Panc1 (cell line): ENCODE data around the gene FOLR3. TPM values are rescaled to one million over a fixed set of nuclear protein-coding genes. Genes with fewer than 3 reads are reported as not detected.
"Not testable (repeated sequence)": the region's sequence is repeated elsewhere in the genome, so short reads cannot be mapped to it uniquely, and the experiment has no call there.

Source experiments
- ATAC-seq: fragments of 200-7000 bp; cut with Tn5 transposase; 2 replicates; pipeline ENCODE4 v1.9.1; 2020; ENCODE audit warnings: mild to moderate bottlenecking, moderate library complexity
- BruUV-seq: library from RNA; stranded (reverse); fragments of 400-500 nt; replicated peaks from 2 replicates; lab custom pipeline; 2021; lab: Mats Ljungman, UMichigan
- CTCF ChIA-PET: fragments of 300-600 bp; sonication (Branson Sonifier 250); formaldehyde crosslinking; loops from one replicate; lab custom pipeline; 2022; ENCODE audit warnings: antibody characterized with exemption; lab: Charles Lee
- POLR2A ChIA-PET: fragments of 300-600 bp; sonication (Branson Sonifier 250); formaldehyde crosslinking; loops from one replicate; lab custom pipeline; 2022; ENCODE audit warnings: antibody characterized with exemption; lab: Charles Lee
- DNase-seq: peaks from one replicate; pipeline ENCODE4 v3.0.0-alpha.2; 2010; ENCODE audit warnings: low read depth, low spot score
- H3K27ac ChIP-seq: 2 replicates; pipeline ENCODE4 v1.5.1; 2011; ENCODE audit warnings: mild to moderate bottlenecking, low read length, inconsistent platforms
- H3K27me3 ChIP-seq: fragments of 200-500 bp; sonication (Bioruptor generic); 2 replicates; pipeline ENCODE4 v1.6.0; 2014; ENCODE audit warnings: low read length, inconsistent platforms; ENCODE audit not compliant: control insufficient read depth, insufficient read depth
- H3K36me3 ChIP-seq: fragments of 200-500 bp; sonication (Bioruptor generic); 2 replicates; pipeline ENCODE4 v1.5.1; 2014; ENCODE audit warnings: inconsistent platforms, mild to moderate bottlenecking, low read length, moderate library complexity; ENCODE audit not compliant: control insufficient read depth, insufficient read depth
- H3K4me1 ChIP-seq: 2 replicates; pipeline ENCODE4 v1.5.1; 2011; ENCODE audit warnings: inconsistent platforms, mild to moderate bottlenecking, low read length, moderate library complexity; ENCODE audit not compliant: control insufficient read depth, insufficient read depth
- H3K4me3 ChIP-seq, 2 experiments: 2 replicates each; pipeline ENCODE4 v1.5.1; 2011 to 2012; ENCODE audit warnings: low read depth in 2 of 2, low read length in 2 of 2, mild to moderate bottlenecking in 2 of 2, inconsistent platforms in 1 of 2, moderate library complexity in 1 of 2
- H3K9me3 ChIP-seq: fragments of 200-500 bp; sonication (Bioruptor generic); 2 replicates; pipeline ENCODE4 v1.5.1; 2014; ENCODE audit warnings: low read depth, mild to moderate bottlenecking, inconsistent platforms, low read length, moderate library complexity; ENCODE audit not compliant: control insufficient read depth, insufficient read depth
- POLR2AphosphoS5 ChIP-seq: IDR thresholded peaks from 2 replicates; pipeline ENCODE4 v1.6.1; 2012; ENCODE audit warnings: mild to moderate bottlenecking, low read depth, low read length, moderate library complexity
- REST ChIP-seq, 2 experiments: IDR thresholded peaks; 2 replicates each; pipeline ENCODE4 v1.6.1; 2011 to 2012; ENCODE audit warnings: low read depth in 2 of 2, control low read depth in 1 of 2, low read length in 1 of 2, mild to moderate bottlenecking in 1 of 2, moderate library complexity in 1 of 2; ENCODE audit not compliant: insufficient read depth in 1 of 2
- SIN3A ChIP-seq: IDR thresholded peaks from 2 replicates; pipeline ENCODE4 v1.6.1; 2012; ENCODE audit warnings: low read depth, mild to moderate bottlenecking, low read length, moderate library complexity, borderline replicate concordance; ENCODE audit not compliant: insufficient read depth
- TCF7L2 ChIP-seq: IDR thresholded peaks from 2 replicates; pipeline ENCODE4 v1.6.1; 2011; ENCODE audit warnings: mild to moderate bottlenecking, low read depth, low read length, inconsistent platforms
- in situ Hi-C: cut with HindIII; loops from 2 replicates; pipeline ENCODE4 v1.10.0; 2016; ENCODE audit warnings: low sequenced_read_pairs, low pct_unique_long_range_greater_than_20kb
- intact Hi-C: fragments of 100-400 bp; cut with micrococcal nuclease; formaldehyde crosslinking; loops from one replicate; pipeline ENCODE4 v1.10.0; 2022; ENCODE audit not compliant: unreplicated experiment
- total RNA-seq: library from RNA; stranded (reverse); gene quantifications from one replicate; pipeline ENCODE4 v1.2.1, GENCODE V29; 2021; ENCODE audit not compliant: unreplicated experiment
- TF ChIP-seq, protein P1 (sequence below): fragments of 450-650 bp; IDR thresholded peaks from 2 replicates; pipeline ENCODE4 v1.5.1; 2017; ENCODE audit warnings: mild to moderate bottlenecking

Gene FOLR3
- total RNA-seq, 1 experiment from 2014 or later: not detected

GRCh38 chr11:72160319-72160718 lies 24.8 kb downstream of the FOLR3 start:
- Histone ChIP-seq H3K27ac (no peak overlapping the region), H3K4me1 (no peaks in the 10 kb centered on the region), H3K9me3 (no peaks in the 10 kb centered on the region), H3K4me3 (no peak overlapping the region), H3K36me3 (no peaks in the 10 kb centered on the region), H3K27me3 (peaks cover 2% of the 10 kb centered on the region; the same call in 1 of the 2 replicates)
- ATAC-seq (no peak), DNase-seq (no peak)
- intact Hi-C loops: no loop called here
- ChIA-PET POLR2A (no interaction called here), CTCF (no interaction called here)
- TF ChIP-seq, protein P1, sequence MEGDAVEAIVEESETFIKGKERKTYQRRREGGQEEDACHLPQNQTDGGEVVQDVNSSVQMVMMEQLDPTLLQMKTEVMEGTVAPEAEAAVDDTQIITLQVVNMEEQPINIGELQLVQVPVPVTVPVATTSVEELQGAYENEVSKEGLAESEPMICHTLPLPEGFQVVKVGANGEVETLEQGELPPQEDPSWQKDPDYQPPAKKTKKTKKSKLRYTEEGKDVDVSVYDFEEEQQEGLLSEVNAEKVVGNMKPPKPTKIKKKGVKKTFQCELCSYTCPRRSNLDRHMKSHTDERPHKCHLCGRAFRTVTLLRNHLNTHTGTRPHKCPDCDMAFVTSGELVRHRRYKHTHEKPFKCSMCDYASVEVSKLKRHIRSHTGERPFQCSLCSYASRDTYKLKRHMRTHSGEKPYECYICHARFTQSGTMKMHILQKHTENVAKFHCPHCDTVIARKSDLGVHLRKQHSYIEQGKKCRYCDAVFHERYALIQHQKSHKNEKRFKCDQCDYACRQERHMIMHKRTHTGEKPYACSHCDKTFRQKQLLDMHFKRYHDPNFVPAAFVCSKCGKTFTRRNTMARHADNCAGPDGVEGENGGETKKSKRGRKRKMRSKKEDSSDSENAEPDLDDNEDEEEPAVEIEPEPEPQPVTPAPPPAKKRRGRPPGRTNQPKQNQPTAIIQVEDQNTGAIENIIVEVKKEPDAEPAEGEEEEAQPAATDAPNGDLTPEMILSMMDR: no peak
- no peak for TF ChIP-seq SIN3A
- no peak for TF ChIP-seq REST (IDR thresholded peaks at IDR 0.05; ENCODE audit: insufficient read depth in 1 of 2, low read depth in 2 of 2, low read length in 1 of 2)
- TF ChIP-seq TCF7L2: no peak
- TF ChIP-seq POLR2AphosphoS5: no peak
- no TSS peak for BruUV-seq
- in situ Hi-C loops: no loop called here

DNA sequence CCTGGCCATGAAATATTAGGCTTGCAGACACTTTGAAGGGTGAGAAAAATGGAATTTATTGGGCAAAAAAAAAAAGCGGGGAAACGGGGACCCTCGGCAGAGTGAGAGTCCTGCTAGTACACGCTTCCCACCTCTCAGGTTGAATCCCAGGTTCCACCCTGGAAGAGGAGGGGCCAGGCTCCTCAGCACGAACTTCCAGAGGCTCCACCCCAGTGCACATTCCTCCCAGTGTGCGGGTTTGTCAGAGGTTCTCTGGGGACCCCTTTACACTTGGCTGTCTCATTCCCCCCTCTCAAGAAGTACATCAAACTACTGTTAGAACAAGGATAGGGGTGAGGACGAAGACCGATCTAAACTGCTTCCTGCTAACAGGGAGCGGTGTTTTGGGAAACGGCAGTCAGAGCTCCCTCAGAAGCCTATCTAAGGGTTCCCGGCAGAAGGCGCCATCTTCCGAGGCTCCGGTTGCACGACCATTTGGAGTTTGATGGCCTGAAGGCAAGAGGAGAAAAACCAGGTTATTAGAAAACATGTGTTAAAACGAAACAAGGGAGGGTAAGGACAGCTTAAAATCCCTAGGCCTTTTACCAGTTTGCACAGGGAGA lies 27.5 kb downstream of the FOLR3 start:
- POLR2A ChIA-PET: no interaction called here
- intact Hi-C loops: no loop called here
- TF ChIP-seq, protein P1: no peak
- TF ChIP-seq TCF7L2 (no peak), SIN3A (no peak), POLR2AphosphoS5 (no peak), REST (IDR thresholded peaks at IDR 0.05; ENCODE audit: insufficient read depth in 1 of 2, low read depth in 2 of 2, low read length in 1 of 2) (no peak)
- BruUV-seq: no TSS peak
- Histone ChIP-seq H3K27ac (no peak overlapping the region), H3K36me3 (no peaks in the 10 kb centered on the region), H3K4me1 (no peaks in the 10 kb centered on the region), H3K9me3 (no peaks in the 10 kb centered on the region), H3K27me3 (peaks cover 2% of the 10 kb centered on the region; the same call in 1 of the 2 replicates), H3K4me3 (no peak overlapping the region)
- DNase-seq (no peak), ATAC-seq (no peak)
- CTCF ChIA-PET: no interaction called here
- in situ Hi-C loops: no loop called here

GRCh38 chr11:72164187-72164586 lies 28.7 kb downstream of the FOLR3 start:
- H3K9me3 ChIP-seq, H3K4me3 ChIP-seq, ATAC-seq, H3K27me3 ChIP-seq, intact Hi-C loops, CTCF ChIA-PET, in situ Hi-C loops, POLR2A ChIA-PET, H3K4me1 ChIP-seq, DNase-seq, BruUV-seq, H3K36me3 ChIP-seq, H3K27ac ChIP-seq: not testable (repeated sequence)
